Stimulated activated CD4-positive, alpha-beta T cell treated with anti-CD3 and anti-CD28 coated beads, Interleukin-15, amount 100 ng/mL, for 24 hours (primary cell): Measurements from ENCODE around the gene CTXND1.

Experiments used
- DNase-seq: peaks from one replicate; pipeline ENCODE4 v3.0.0-alpha.2; 2020

CTXND1 gene

GRCh38 chr15:80251428-80252120 is 439 bp downstream of the CTXND1 start:
- DNase-seq = peak; percentile 7

DNA sequence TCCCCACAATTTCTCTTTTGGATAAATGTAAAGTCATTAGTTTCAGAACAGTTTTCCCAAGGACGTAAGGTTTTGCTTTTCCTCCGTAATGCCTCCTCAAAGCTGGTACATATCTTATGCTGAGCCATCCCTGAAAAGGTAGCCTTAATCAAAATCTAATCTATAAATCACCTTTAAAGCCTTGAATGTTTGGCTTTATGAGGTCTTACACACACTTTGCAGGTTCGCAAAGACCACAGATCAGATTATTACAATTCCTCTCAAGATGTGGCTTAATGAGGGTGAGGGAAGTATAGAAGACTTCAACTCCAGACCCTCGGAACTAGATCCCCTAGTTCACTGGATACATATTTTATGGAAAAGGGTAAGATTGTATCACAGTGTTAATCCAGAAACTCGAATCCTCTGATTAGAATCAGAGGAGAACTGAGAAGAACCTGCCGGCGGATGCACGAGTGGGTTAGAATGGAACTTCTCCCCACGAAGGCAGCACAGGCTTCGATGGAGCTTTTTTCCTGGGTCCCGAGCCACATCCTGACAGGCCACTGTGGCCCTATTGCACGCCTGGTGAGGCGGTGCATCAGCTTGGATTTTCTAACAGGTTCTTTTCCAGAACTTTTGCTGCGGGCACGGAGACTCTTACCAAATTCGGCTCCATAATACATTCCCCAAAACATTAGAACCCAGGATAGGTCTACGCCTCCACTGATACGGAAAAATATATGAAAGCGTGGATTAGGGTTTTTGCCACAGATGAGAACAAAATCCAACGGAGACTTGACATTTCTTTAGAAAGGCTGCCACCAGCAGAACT is 1.2 kb downstream of the CTXND1 start:
- DNase-seq = no peak

- no peak for DNase-seq
Measured at GRCh38 chr15:80249973-80250372, 2.0 kb downstream of the CTXND1 start.

DNA sequence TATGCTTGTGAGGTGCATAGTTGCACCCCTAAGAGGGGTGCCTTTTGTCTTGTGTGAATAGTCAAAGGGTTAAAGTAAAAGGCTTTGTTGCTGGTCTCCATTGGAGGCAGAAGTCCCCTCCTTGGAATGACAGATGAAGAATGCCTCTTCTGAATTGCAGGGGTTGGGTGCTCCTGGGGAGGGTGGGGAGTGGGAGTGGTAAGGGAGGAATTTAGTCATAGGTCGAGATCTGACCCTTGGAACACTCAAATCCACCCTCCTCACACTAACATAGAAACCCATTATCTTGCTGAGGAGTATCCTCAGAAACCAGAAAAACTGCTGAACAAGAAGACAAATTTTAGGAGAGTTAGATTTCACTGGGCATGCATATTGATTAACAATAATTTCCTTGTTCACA is 4.7 kb downstream of the CTXND1 start:
- no peak for DNase-seq

DNA sequence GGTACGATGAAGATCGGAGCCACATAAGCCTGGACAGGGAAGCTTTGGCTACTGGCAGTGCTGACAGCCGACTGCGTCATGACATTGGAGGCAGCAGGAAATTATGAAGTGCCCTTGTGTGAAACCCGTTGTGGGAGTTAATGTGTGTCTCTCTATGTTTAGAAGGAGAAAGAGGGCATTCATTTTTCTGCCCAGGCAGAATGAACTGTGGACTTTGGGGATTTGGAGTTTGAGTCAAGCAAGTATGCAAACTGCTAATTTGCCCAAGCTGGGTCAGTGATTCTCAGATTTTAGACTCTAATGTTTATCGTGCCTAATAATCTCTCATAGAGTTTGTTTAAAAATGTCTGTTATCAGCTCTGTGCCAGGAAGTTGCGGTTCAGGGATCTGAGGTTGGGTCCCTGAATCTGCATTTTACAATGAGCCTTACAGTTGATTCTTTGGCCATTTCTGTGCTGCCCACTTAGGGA is 5.6 kb downstream of the CTXND1 start:
- DNase-seq = no peak

- DNase-seq = no peak
Measured at GRCh38 chr15:80242802-80243201, 9.2 kb downstream of the CTXND1 start.

DNA sequence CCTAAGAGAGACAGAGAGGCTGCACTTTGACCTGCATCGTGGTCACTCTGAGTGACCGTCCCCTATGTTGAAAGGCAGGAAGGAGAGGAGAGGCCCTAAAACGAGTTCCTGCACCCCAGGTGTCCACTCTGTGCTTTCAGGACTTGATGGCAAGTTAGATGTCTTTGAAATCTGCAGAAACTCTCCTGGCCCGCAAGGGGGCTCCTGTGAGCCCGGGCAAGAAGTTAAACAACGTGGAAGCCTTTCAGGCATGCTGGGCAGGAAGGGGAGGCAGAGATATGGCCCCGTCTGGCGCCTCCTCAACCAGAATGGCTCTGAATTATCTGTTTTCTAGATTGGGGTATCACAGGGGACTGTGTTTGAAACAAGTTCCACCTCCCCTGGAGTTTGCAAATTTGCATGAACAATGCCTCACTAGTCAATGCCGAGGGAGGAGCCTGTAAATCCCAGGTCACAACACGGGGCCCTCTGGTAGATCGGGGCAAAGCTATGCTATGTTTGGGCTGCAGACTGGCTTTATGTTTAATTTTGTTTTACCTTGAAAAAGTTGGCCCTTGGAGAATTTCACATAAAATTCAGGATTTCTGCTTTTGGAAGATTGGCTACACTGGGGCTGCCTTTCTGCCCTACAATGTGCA is 9.8 kb downstream of the CTXND1 start:
- peak; percentile 21 for DNase-seq

DNA sequence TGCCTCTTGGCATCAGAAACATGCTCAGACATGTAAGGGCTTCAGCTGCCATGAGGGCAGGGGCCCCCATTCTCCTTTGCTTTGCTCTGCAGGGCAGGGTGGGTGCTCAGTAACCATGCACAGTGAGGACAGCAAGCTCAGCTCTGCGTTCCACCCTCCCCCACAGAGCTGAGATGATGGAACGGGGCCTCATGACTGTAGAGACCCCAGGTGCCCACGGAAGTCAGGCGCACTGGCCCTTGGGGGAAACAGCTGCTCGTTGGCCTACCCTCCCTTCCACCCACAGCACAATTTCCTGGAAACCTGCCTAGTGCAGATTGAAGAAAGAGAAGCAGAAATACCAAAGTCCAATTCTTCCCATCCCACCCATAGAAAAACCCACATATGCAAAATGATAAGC is 10.5 kb downstream of the CTXND1 start:
- no peak for DNase-seq

DNA sequence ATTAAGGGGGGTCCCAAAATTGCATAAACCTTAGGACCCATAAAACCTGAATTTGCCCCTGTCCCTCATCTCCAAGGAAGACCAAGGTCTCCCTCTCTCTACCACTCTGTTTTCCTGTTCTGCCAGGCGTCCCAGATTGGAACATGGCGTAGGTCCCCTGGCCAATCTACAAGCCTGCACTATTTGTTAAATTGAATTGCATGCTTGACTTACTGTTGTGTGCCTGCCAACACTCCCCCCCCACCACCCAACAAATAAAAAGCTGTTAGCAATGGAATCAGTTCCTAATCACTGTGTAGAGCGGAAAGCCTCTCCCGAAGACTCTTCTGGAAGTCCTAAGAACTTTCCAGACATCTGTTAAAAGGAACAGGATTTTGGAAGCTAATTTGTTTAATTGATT is 11.7 kb downstream of the CTXND1 start:
- no peak for DNase-seq

DNA sequence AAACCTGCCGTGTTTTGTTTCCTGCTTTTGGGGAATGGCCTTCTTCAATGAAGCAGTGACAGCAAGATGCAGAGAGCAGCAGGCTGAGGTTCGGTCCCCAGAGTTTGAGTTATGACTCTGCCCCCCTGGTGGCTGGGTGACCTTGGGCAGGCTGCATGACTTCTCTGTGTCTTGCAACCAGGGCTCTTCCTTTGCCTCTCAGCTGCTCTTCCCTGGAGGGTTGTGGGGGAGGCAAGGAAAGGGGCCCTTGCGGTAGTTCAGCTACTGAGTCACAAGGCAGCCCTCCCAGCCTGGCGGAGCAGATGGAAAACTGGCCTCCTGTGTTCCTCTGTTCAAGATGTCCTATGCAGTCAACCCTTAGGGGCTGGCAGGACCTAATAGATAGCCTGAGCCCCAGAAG is 17.1 kb downstream of the CTXND1 start:
- peak; percentile 62 for DNase-seq

GRCh38 chr15:80233581-80233980 is 18.4 kb downstream of the CTXND1 start:
- no peak for DNase-seq

DNA sequence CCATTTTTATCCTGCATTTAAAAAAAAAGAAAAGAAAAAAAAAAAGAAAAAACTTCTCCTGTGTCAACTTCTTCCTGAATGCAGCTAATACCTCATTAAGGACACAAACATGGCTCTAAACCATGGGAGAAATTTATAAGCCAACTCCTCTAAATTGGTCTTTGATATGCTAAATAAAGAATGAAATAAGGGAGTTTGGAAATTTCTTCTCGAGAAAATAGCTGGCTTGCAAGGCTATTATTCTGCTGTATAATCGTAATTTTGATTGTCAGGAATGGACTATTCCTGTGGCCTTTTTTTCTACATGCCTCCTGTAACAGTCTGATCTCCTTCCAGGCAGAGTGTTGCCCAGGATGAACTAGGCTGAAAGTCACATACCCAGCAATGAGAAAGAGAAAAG is 20.6 kb downstream of the CTXND1 start:
- DNase-seq = no peak

DNA sequence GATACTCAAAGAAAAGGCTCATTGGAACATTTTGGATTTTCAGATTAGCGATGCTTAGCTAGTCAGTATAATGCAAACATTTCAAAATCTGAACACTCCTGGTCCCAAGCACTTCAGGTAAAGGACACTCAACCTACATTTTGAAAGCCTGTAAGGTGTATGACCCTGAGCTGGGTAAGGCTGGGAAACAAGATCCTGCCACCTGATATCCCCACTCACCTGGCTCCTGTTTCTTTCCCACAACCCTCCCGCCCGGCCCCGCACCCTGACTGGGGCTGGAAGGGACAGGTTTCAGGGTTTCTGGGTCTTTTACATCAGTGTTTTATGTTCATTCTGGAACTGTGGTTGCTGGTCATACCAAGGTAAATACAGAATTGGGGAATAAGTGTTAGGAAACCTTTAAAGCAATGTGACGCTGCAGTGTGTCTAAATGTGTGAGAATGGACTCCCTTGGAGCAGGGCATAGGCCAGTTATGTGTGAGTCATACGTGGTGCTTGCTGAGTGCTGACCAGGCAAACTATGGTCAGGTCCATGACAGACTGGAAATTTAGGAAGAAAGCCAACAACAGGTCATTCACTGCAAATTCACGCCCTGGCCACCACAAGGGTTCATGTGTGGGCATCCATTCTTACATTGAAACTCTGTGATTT is 22.9 kb downstream of the CTXND1 start:
- no peak for DNase-seq

GRCh38 chr15:80219955-80220354 is 32.1 kb downstream of the CTXND1 start:
- no peak for DNase-seq

- no peak for DNase-seq
Measured at GRCh38 chr15:80217327-80217900, 34.6 kb downstream of the CTXND1 start.

- DNase-seq = no peak
Measured at GRCh38 chr15:80216911-80217310, 35.1 kb downstream of the CTXND1 start.

GRCh38 chr15:80216141-80216540 is 35.9 kb downstream of the CTXND1 start:
- no peak for DNase-seq

- no peak for DNase-seq
Measured at GRCh38 chr15:80214910-80215309, 37.1 kb downstream of the CTXND1 start.

GRCh38 chr15:80211976-80212375 is 40.0 kb downstream of the CTXND1 start:
- no peak for DNase-seq

- no peak for DNase-seq
Measured at GRCh38 chr15:80210611-80211573, 41.1 kb downstream of the CTXND1 start.
